Right atrium auricular region (tissue), 2 donors: ENCODE data around the gene SND1. TPM values are rescaled to one million over a fixed set of nuclear protein-coding genes. Genes with fewer than 3 reads are reported as not detected.
"Not testable (repeated sequence)": the region's sequence is repeated elsewhere in the genome, so short reads cannot be mapped to it uniquely, and the experiment has no call there.

Source experiments
- DNase-seq: peaks from one replicate; pipeline ENCODE4 v3.0.0-alpha.2; 2019; ENCODE audit warnings: low spot score
- H3K27ac ChIP-seq, 2 donors: fragments of 200-600 bp; sonication (generic); 1 replicate in 1 of 2; 2 replicates in 1 of 2; pipeline ENCODE4 v1.5.1; 2016 to 2019
- H3K27me3 ChIP-seq, 2 donors: fragments of 200-600 bp; sonication (generic); one replicate each; pipeline versions ENCODE4 v1.5.1 to v1.6.0; 2017 to 2019
- H3K36me3 ChIP-seq: fragments of 200-600 bp; sonication (generic); one replicate; pipeline ENCODE4 v1.5.1; 2016
- H3K4me1 ChIP-seq, 2 donors: fragments of 200-600 bp; sonication (generic); one replicate each; pipeline versions ENCODE4 v1.5.1 to v1.6.0; 2017 to 2019
- H3K4me3 ChIP-seq, 2 donors: fragments of 200-600 bp; sonication (generic); 1 replicate in 1 of 2; 2 replicates in 1 of 2; pipeline ENCODE4 v1.5.1; 2017 to 2019; ENCODE audit warnings: mild to moderate bottlenecking in 1 of 2, moderate library complexity in 1 of 2
- H3K9me3 ChIP-seq, 2 donors: fragments of 200-600 bp; sonication (generic); one replicate each; pipeline ENCODE4 v1.5.1; 2019
- CTCF ChIP-seq, 2 donors: fragments of 200-600 bp; sonication (generic); IDR thresholded peaks; one replicate each; pipeline ENCODE4 v1.5.1; 2019; ENCODE audit warnings: antibody characterized with exemption in 2 of 2
- total RNA-seq, 2 donors: library from RNA; depleted of rRNA; stranded (reverse); fragments of >200 nt; gene quantifications; one replicate each; pipeline ENCODE4 v1.1.0, GENCODE V29; 2016

Gene SND1
- total RNA-seq, 2 donors from 2014 or later: 69.4 to 77.6 TPM

- Histone ChIP-seq H3K36me3 (no peaks in the 10 kb centered on the region), H3K27ac (no peak overlapping the region)
These were observed 21.9 kb downstream of the SND1 start for GRCh38 chr7:127673902-127674301.

GRCh38 chr7:127674361-127674760 is 22.4 kb downstream of the SND1 start:
- no peak for DNase-seq
- Histone ChIP-seq H3K4me3 (no peak overlapping the region), H3K9me3 (peaks cover 0 to 8% of the 10 kb centered on the region in 2 donors), H3K27me3 (no peaks in the 10 kb centered on the region), H3K27ac (no peak overlapping the region), H3K4me1 (peaks cover 0 to 6% of the 10 kb centered on the region in 2 donors), H3K36me3 (no peaks in the 10 kb centered on the region)
- no peak for TF ChIP-seq CTCF (IDR thresholded peaks at IDR 0.05)

More at GRCh38 chr7:127673902-127674301, 21.9 kb downstream of the SND1 start:
- Histone ChIP-seq H3K4me3 (no peak overlapping the region), H3K4me1 (peaks cover 0 to 6% of the 10 kb centered on the region in 2 donors), H3K9me3 (peaks cover 0 to 8% of the 10 kb centered on the region in 2 donors), H3K27me3 (no peaks in the 10 kb centered on the region)
- DNase-seq: no peak
- TF ChIP-seq CTCF (IDR thresholded peaks at IDR 0.05): no peak

- DNase-seq, H3K36me3 ChIP-seq, H3K9me3 ChIP-seq, H3K4me1 ChIP-seq, H3K4me3 ChIP-seq, H3K27ac ChIP-seq, H3K27me3 ChIP-seq: not testable (repeated sequence)
These were observed 22.9 kb downstream of the SND1 start for GRCh38 chr7:127674923-127675322.

DNA sequence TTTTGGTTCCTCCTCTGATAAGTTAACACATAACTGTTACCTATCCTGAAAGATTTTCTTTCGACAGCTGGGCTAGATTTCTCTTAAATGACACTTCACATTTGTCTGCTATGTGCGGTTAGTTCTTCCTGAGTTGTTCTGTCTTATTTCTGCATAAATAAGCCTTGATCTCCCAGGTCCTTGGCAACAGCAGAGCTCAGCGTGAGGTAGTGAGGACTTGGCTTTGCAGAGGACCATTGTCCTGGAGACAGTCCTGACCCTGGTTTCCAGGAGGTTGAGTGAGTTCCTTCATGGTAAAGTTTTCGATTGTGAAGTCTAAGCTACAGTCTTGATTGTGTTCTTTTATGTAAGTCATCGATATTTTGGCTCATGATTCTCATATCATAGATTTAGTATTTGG is 23.7 kb downstream of the SND1 start:
- Histone ChIP-seq H3K4me1 (peaks cover 0 to 6% of the 10 kb centered on the region in 2 donors), H3K27me3 (no peaks in the 10 kb centered on the region), H3K4me3 (no peak overlapping the region), H3K36me3 (no peaks in the 10 kb centered on the region), H3K9me3 (peaks cover 0 to 8% of the 10 kb centered on the region in 2 donors), H3K27ac (no peak overlapping the region)
- TF ChIP-seq CTCF (IDR thresholded peaks at IDR 0.05): no peak
- DNase-seq: no peak

DNA sequence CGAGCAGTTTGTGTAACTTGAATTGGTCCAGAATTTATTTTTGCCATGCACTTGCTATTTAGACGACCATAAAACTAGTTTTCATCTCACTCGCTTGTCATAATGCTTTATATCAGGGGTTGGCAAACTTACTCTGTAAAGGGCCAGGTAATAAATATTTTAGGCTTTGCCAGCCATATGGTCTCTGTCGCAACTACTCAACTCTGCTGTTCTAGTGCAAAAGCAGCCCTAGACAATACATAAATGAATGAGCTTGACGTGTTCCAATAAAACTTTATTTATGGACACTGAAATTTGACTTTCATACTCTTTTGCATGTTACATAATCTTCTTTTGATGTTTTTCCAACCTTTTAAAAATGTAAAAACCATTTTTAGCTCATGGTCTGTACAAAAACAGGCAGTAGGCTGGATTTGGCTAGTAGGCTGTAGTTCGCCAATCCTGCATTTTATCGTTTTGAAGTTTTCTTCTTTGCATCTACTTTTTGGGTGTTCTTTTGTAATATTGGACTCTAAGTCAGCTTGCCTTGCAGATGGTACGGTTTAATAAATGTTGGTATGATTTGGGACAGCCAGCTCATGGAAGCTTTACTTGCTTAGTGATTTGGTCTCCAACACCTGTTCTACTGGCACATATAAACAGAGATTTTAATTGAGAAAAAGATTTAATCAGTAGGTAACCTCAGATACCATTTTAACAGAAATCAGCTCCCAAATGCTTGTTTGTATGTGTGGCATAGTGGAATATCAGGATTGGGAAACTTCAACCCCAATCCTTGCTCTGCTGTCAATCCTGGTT is 25.6 kb downstream of the SND1 start:
- no peak for DNase-seq
- H3K4me1 ChIP-seq: peaks cover 0 to 6% of the 10 kb centered on the region in 2 donors
- TF ChIP-seq CTCF (IDR thresholded peaks at IDR 0.05): no peak

DNA sequence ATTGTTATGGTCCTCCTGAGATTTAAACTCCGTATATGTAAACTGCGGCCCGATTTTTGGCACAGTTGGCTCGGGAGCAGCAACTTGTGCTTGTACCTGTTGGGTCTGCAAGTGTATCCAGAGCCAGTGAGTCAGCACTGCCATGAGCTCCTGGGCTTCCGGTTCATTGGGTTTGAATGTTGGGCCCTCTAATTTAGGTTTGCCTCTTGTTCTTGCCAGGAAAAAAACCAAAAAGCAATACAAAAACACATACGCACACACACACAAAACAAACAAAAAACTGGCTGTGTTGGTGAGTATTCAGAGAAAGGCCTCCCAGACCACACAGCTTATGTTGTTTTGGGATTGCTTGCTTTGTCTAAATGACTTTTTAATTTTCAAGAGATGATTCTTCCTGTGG is 26.3 kb downstream of the SND1 start:
- no peak overlapping the region for H3K27ac ChIP-seq
- H3K27me3 ChIP-seq: no peaks in the 10 kb centered on the region
- H3K36me3 ChIP-seq: no peaks in the 10 kb centered on the region
- DNase-seq: no peak
- TF ChIP-seq CTCF (IDR thresholded peaks at IDR 0.05): no peak
- H3K4me3 ChIP-seq: no peak overlapping the region
- H3K9me3 ChIP-seq: no peaks in the 10 kb centered on the region
- H3K4me1 ChIP-seq: peaks cover 0 to 11% of the 10 kb centered on the region in 2 donors

More for the DNA sequence above, 25.6 kb downstream of the SND1 start:
- Histone ChIP-seq H3K27ac (no peak overlapping the region), H3K4me3 (no peak overlapping the region), H3K36me3 (no peaks in the 10 kb centered on the region), H3K9me3 (peaks cover 0 to 1% of the 10 kb centered on the region in 2 donors), H3K27me3 (no peaks in the 10 kb centered on the region)
